Amniotic epithelial cell (primary cell): Measurements from ENCODE around the gene PKP4.

Experiments used
- DNase-seq: peaks from one replicate; pipeline ENCODE4 v3.0.0-alpha.2; 2010; ENCODE audit warnings: low read depth

Gene PKP4

GRCh38 chr2:158718851-158719250 is 262.1 kb downstream of the PKP4 start:
- no peak for DNase-seq

- no peak for DNase-seq
These were observed 262.7 kb downstream of the PKP4 start for GRCh38 chr2:158719403-158719802.

- no peak for DNase-seq
These were observed 265.7 kb downstream of the PKP4 start for GRCh38 chr2:158722266-158723105.

GRCh38 chr2:158723181-158723838 is 266.6 kb downstream of the PKP4 start:
- DNase-seq, result no peak

DNA sequence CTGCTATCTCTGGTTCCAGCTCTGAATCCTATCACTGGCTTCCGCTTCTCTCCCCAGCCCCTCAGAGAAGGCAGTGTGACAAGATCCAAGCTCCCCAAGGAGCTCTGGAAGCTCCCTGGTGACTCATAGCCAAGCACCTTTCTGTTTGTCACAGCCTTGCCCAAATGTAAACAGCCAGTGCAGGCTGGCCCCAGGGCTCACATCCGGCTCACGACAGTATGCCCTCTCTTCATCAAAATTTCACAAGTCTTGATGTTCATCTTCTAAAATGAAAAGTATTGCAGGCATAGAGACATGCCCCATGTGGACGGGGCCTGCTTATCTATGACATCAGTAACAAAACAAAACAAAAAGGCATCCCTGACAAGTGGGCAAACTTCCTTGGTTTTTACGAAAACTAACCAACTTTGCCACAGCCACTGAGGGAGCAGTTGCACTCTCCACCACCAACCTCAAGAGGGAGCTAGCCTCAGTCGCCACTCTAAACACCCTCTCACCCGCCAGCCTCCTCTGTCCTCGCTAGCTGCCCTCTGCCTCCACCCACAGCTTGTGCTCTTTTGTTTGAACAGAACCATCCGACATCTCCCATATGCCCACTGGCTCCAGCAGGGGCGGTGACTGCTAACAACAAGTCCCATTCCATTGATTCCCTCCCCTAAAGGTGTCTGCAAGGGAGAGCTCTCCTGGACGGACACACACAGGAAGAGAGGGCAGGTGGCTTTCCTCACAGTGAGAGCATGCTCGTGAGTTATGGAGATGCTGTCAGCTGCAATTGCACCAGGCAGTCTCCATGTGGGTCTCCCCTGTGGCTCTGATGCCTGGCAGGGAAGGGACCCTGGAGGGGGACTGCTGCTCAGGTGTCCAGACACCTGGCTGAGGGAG is 267.4 kb downstream of the PKP4 start:
- no peak for DNase-seq

- no peak for DNase-seq
These were observed 268.1 kb downstream of the PKP4 start for GRCh38 chr2:158724803-158725381.

GRCh38 chr2:158725441-158725891 is 268.7 kb downstream of the PKP4 start:
- no peak for DNase-seq

GRCh38 chr2:158726911-158727592 is 270.3 kb downstream of the PKP4 start:
- no peak for DNase-seq

DNA sequence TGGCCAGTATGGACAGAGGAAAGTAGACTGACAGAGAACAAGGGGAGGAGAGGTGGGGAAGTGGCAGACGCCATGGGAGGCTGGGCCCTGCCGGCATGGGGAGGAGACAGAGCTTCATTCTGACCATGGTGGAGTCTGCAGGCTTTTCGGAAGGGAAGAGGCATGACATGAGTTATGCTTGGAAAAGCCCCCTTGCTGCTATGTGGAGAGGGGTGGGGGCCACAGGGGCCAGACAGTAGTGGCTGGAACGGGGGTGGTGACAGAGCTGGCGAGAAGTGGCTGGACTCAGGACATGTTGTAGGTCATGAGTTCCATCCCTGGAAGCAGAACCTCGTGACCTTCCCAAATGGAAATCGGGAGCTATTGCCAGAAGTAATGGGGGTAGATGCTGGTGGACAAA is 271.7 kb downstream of the PKP4 start:
- DNase-seq, result no peak

DNA sequence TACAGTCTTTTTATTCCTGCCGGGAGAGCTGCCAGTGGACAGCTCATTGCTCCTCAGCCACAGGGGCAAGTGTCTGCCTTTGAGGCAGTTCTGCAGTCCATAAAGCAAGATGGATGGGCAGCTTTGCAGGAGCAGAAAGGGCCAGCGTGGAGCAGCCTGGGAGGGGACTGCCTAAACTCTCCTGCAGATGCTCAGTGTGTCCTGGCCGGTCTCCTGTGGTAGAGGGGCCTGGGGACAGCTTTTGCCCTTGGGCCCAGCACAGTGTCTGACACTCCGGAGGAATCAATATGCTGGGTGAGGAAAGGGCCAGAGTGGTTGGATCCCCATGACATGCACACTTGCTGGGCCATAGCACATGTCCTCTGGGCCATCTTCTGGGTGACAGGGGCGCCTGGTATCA is 272.7 kb downstream of the PKP4 start:
- DNase-seq, result no peak

GRCh38 chr2:158729873-158730620 is 273.3 kb downstream of the PKP4 start:
- DNase-seq, result no peak

DNA sequence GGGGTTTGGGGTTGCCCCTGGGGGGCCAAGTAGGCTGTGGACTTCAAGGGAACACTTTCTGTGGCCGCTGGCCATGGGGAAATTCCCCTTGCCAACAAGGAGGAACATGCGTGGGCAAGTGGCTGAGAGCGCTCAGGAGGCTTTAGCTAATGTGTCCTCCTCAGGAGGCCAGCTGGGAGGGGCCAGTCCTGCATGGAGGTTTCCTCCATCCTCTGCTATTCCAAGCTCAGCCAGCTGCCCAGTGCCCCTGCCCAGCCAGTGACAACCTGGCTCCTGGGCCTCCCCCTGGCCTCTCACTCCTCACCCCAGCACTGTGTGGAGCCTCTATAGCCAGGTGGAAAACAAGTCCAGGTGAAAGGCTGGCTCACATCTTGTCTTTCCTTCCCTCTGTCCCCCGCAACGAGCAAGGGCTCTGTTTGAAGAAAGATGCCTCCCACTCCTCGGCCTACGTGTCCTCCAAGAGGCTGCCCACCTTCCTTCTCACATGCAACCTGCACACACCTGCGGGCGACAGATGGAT is 273.9 kb downstream of the PKP4 start:
- DNase-seq, result no peak

DNA sequence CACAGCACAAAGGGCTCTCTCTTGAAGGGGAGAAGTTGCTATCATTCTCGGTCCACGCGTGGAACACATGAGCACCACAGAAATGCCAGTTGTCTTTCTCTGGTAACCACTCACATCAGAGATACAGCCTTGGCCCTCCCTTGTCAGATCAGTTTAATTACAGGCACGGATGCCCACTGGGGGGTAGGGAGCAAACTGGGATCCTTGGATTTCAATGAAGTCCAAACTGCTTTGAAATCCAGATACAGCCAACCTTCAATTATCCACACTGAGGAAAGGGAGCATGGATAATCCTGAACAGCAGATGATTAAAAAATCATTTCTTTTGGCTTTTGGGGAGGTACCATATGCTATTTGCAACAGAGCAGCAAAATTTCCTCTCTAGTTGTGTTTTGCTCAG is 274.6 kb downstream of the PKP4 start:
- DNase-seq, result no peak
